SK-N-MC (cell line): ENCODE measurements around the gene NUBPL.
A peak's percentile ranks its signal among the peaks of the same experiment; 100 is the strongest.

Experiments used
- EZH2 ChIP-seq: fragments of 200-600 bp; sonication (generic); IDR thresholded peaks from one replicate; pipeline ENCODE4 v1.6.1; 2017; ENCODE audit warnings: antibody characterized with exemption
- POLR2AphosphoS5 ChIP-seq: IDR thresholded peaks from 2 replicates; pipeline ENCODE4 v1.6.1; 2012; ENCODE audit warnings: mild to moderate bottlenecking, low read depth, low read length, borderline replicate concordance

DNA sequence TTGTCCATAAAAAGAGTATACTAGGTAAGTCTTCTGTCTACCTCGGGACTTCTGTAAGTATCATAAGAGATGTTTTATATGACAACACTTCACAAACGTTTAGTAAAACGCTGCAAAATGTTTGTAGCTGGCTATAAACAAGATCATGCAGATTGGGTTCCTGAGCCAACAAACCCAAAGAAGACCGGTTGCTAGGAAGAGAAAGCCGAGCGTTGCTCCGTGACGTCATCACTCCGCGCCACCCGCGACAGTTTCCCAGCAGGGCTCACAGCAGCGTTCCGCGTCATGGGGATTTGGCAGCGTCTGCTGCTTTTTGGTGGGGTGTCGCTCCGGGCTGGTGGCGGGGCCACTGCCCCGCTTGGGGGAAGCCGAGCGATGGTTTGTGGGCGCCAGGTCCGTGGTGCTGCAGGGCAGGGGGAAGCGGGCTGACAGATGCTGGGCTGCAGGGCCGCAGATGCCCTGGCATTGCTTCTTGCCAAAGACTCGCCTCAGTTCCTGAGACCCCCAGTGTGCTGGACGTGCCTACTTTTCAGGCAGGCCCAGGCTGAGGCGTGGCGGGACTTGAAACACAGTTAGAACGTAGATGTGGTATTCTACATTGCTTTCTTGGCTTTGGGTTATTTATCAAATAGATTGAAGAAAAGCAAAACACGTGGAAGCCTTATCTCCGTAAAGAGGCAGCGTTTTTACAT, at the start of gene NUBPL:
- no peak for TF ChIP-seq EZH2
- TF ChIP-seq POLR2AphosphoS5, result peak; percentile 92
